SU-DHL-6 (cell line): ENCODE results near the gene POU6F2.

Source experiments
- EZH2phosphoT487 ChIP-seq: fragments of 200-600 bp; sonication (generic), shearing (Covaris generic); conservative IDR thresholded peaks from 2 replicates; pipeline ENCODE4 v1.6.1; 2018; ENCODE audit warnings: mild to moderate bottlenecking, antibody characterized with exemption, low read length, moderate library complexity, mixed read lengths
- TF ChIP-seq, protein P1 (sequence below): fragments of 200-600 bp; sonication (generic); IDR thresholded peaks from one replicate; pipeline ENCODE4 v1.5.1; 2017; ENCODE audit warnings: antibody characterized with exemption, mild to moderate bottlenecking, low read length, moderate library complexity; ENCODE audit not compliant: insufficient read depth, poor library complexity, severe bottlenecking

DNA sequence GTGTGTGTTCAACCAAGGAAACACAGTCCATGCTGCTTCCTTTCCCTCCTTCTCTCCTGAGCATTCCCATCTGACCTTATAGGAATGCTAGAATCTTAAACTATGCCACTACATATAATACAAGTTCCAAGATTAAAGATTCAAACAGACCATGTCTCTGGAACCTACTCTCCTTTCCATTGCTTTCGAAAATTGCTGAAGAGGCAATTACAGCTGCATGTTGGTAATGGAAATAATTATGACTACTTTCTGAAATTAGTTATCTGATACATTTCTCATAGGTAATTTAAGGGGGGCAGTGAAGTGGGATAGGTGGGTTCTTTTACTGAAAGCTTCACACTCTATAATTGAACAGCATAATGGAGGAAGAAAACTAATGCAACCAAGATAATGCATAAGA is 302.6 kb downstream of the POU6F2 start:
- TF ChIP-seq, protein P1, sequence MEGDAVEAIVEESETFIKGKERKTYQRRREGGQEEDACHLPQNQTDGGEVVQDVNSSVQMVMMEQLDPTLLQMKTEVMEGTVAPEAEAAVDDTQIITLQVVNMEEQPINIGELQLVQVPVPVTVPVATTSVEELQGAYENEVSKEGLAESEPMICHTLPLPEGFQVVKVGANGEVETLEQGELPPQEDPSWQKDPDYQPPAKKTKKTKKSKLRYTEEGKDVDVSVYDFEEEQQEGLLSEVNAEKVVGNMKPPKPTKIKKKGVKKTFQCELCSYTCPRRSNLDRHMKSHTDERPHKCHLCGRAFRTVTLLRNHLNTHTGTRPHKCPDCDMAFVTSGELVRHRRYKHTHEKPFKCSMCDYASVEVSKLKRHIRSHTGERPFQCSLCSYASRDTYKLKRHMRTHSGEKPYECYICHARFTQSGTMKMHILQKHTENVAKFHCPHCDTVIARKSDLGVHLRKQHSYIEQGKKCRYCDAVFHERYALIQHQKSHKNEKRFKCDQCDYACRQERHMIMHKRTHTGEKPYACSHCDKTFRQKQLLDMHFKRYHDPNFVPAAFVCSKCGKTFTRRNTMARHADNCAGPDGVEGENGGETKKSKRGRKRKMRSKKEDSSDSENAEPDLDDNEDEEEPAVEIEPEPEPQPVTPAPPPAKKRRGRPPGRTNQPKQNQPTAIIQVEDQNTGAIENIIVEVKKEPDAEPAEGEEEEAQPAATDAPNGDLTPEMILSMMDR, result no peak
- no peak for TF ChIP-seq EZH2phosphoT487
